ENCODE data around the gene STAT5A.

- TF ChIP-seq CTCF (IDR thresholded peaks at IDR 0.05; ENCODE audit: insufficient read depth, low read length) (no peak), SPI1 (IDR thresholded peaks at IDR 0.05; ENCODE audit: borderline replicate concordance, low read depth) (peak; percentile 56; the same call in 1 of the 2 replicates), GABPA (IDR thresholded peaks at IDR 0.05; ENCODE audit: low read depth) (no peak)
Measured at GRCh38 chr17:42286411-42287221, 1.7 kb upstream of the STAT5A start.
